Panc1 (cell line): Measurements from ENCODE around the gene SMARCA1.

ENCODE experiments used
- CTCF ChIP-seq: fragments of 450-650 bp; IDR thresholded peaks from 2 replicates; pipeline ENCODE4 v1.5.1; 2017; ENCODE audit warnings: mild to moderate bottlenecking
- POLR2AphosphoS5 ChIP-seq: IDR thresholded peaks from 2 replicates; pipeline ENCODE4 v1.6.1; 2012; ENCODE audit warnings: mild to moderate bottlenecking, low read depth, low read length, moderate library complexity
- REST ChIP-seq, 2 experiments: IDR thresholded peaks; 2 replicates each; pipeline ENCODE4 v1.6.1; 2011 to 2012; ENCODE audit warnings: low read depth in 2 of 2, control low read depth in 1 of 2, low read length in 1 of 2, mild to moderate bottlenecking in 1 of 2, moderate library complexity in 1 of 2; ENCODE audit not compliant: insufficient read depth in 1 of 2
- SIN3A ChIP-seq: IDR thresholded peaks from 2 replicates; pipeline ENCODE4 v1.6.1; 2012; ENCODE audit warnings: low read depth, mild to moderate bottlenecking, low read length, moderate library complexity, borderline replicate concordance; ENCODE audit not compliant: insufficient read depth
- TCF7L2 ChIP-seq: IDR thresholded peaks from 2 replicates; pipeline ENCODE4 v1.6.1; 2011; ENCODE audit warnings: mild to moderate bottlenecking, low read depth, low read length, inconsistent platforms

- TF ChIP-seq CTCF: no peak
- no peak for TF ChIP-seq POLR2AphosphoS5
- no peak for TF ChIP-seq REST (IDR thresholded peaks at IDR 0.05; ENCODE audit: insufficient read depth in 1 of 2, low read depth in 2 of 2, low read length in 1 of 2)
- no peak for TF ChIP-seq TCF7L2
- no peak for TF ChIP-seq SIN3A
These were observed 1.9 kb upstream of the SMARCA1 start for GRCh38 chrX:129525162-129525561.
